Testis (tissue), 2 donors: ENCODE measurements around the gene PAK1.

Experiments used
- CTCF ChIP-seq, 3 experiments: fragments of 450-650 bp in 2 of 3; fragments of 200-600 bp in 1 of 3; sonication (generic) in 1 of 3; IDR thresholded peaks; one replicate each; pipeline ENCODE4 v1.5.1; 2016 to 2019; ENCODE audit warnings: antibody characterized with exemption in 3 of 3, mild to moderate bottlenecking in 2 of 3, moderate library complexity in 1 of 3
- POLR2A ChIP-seq: fragments of 450-650 bp; IDR thresholded peaks from one replicate; pipeline ENCODE4 v1.6.1; 2017; ENCODE audit warnings: antibody characterized with exemption, mild to moderate bottlenecking, moderate library complexity

GRCh38 chr11:77320351-77320750 lies 153.5 kb downstream of the PAK1 start:
- TF ChIP-seq CTCF (IDR thresholded peaks at IDR 0.05) (no peak), POLR2A (no peak)
